ENCODE results near the gene CAVIN2.

DNA sequence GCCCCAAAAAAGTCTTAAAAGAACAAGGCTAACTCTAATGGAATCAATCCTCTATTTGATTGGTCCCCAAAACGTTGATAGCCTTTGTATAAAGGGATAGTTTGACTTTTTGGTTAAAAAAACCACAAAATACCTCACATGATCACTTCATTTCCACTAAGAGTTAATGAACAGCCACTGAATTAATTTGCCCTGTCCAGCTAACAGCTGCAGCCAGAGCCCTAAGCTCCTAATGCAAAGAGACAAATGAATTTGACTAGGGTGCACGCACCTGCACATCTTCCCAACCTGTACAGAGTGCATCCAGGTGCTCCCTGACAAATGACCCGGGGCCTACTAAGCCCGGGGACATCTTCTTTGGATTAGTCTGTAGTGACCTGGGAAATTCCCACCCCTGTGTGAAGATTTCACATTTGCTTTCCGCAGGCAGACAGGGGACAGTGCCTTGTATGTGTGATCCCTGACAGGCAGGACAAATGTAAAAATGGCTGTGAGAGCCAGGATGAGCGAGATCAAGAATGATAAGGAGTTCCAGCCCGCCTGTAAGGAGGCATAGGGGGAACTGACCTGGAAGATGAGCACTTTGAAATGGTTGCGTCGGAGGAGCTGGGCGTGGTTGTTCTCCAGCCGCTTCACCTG is 893 bp downstream of the CAVIN2 start:
- TF ChIP-seq CTCF (conservative IDR thresholded peaks at IDR 0.05; ENCODE audit: low read length), result no peak
- TF ChIP-seq EZH2phosphoT487 (IDR thresholded peaks at IDR 0.05; ENCODE audit: borderline replicate concordance, low read depth, low read length), result no peak

All from OCI-LY7 (cell line).